CD14-positive monocyte (primary cell): ENCODE measurements around the gene PLXNA4. TPM values are rescaled to one million over a fixed set of nuclear protein-coding genes. Genes with fewer than 3 reads are reported as not detected.

Experiments used
- DNase-seq, 3 donors: peaks; one replicate each; pipeline ENCODE4 v3.0.0-alpha.2; 2011 to 2022
- H2AFZ ChIP-seq: 2 replicates; pipeline ENCODE4 v1.6.0; 2012; ENCODE audit warnings: mild to moderate bottlenecking, low read depth, low read length, inconsistent platforms; ENCODE audit not compliant: insufficient read depth, poor library complexity, severe bottlenecking
- H3K27ac ChIP-seq, 2 donors: 1 replicate in 1 of 2; 2 replicates in 1 of 2; pipeline ENCODE4 v1.5.1; 2012 to 2013; ENCODE audit warnings: low read length in 2 of 2, control low read depth in 1 of 2, inconsistent platforms in 1 of 2, low read depth in 1 of 2, mild to moderate bottlenecking in 1 of 2
- H3K27me3 ChIP-seq, 2 donors: one replicate each; pipeline versions ENCODE4 v1.6.0 to v1.6.1; 2011 to 2013; ENCODE audit warnings: low read length in 2 of 2; ENCODE audit not compliant: control insufficient read depth in 2 of 2, insufficient read depth in 2 of 2
- H3K36me3 ChIP-seq, 2 donors: replicated peaks in 1 of 2; 1 replicate in 1 of 2; 2 replicates in 1 of 2; pipeline versions ENCODE4 v1.5.1 to v1.6.1; 2012 to 2013; ENCODE audit warnings: low read length in 2 of 2, control low read depth in 1 of 2, inconsistent platforms in 1 of 2, mild to moderate bottlenecking in 1 of 2; ENCODE audit not compliant: insufficient read depth in 2 of 2, control insufficient read depth in 1 of 2
- H3K4me1 ChIP-seq, 2 donors: 1 replicate in 1 of 2; 2 replicates in 1 of 2; pipeline versions ENCODE4 v1.5.1 to v1.6.1; 2012 to 2013; ENCODE audit warnings: low read length in 2 of 2, control low read depth in 1 of 2, inconsistent platforms in 1 of 2, mild to moderate bottlenecking in 1 of 2, moderate library complexity in 1 of 2; ENCODE audit not compliant: insufficient read depth in 2 of 2, control insufficient read depth in 1 of 2
- H3K4me2 ChIP-seq: replicated peaks from 2 replicates; pipeline ENCODE3; 2012; ENCODE audit warnings: low read length, moderate library complexity, mild to moderate bottlenecking; ENCODE audit not compliant: poor library complexity, severe bottlenecking; ENCODE audit errors: extremely low read depth
- H3K4me3 ChIP-seq, 3 experiments: fragments of 200-600 bp in 1 of 3; sonication (generic) in 1 of 3; replicated peaks in 1 of 3; 1 replicate in 2 of 3; 2 replicates in 1 of 3; pipeline ENCODE4 v1.5.1; 2011 to 2013; ENCODE audit warnings: low read length in 3 of 3, mild to moderate bottlenecking in 3 of 3, control low read depth in 2 of 3, low read depth in 2 of 3, inconsistent platforms in 1 of 3, moderate library complexity in 1 of 3
- H3K79me2 ChIP-seq: 2 replicates; pipeline ENCODE4 v1.6.0; 2012; ENCODE audit warnings: mild to moderate bottlenecking, control low read depth, inconsistent platforms, low read length, moderate library complexity; ENCODE audit not compliant: insufficient read depth
- H3K9ac ChIP-seq: 2 replicates; pipeline ENCODE4 v1.6.0; 2017; ENCODE audit warnings: low read length, mild to moderate bottlenecking; ENCODE audit not compliant: insufficient read depth, poor library complexity, severe bottlenecking
- H3K9me3 ChIP-seq, 2 donors: replicated peaks in 1 of 2; 1 replicate in 1 of 2; 2 replicates in 1 of 2; pipeline versions ENCODE4 v1.5.1 to v1.6.1; 2012 to 2013; ENCODE audit warnings: low read length in 2 of 2, control low read depth in 1 of 2; ENCODE audit not compliant: control insufficient read depth in 1 of 2, insufficient read depth in 1 of 2
- H4K20me1 ChIP-seq: 2 replicates; pipeline ENCODE4 v1.6.0; 2012; ENCODE audit warnings: mild to moderate bottlenecking, low read length, control low read depth, moderate library complexity; ENCODE audit not compliant: insufficient read depth
- H3K27ac Mint-ChIP-seq, 7 donors: one replicate each; pipeline ENCODE4 v1.8.0; 2020; ENCODE audit warnings: mild to moderate bottlenecking in 7 of 7, mixed read lengths in 7 of 7, moderate library complexity in 6 of 7, inconsistent platforms in 2 of 7
- H3K27me3 Mint-ChIP-seq, 3 donors: one replicate each; pipeline ENCODE4 v1.8.0; 2021 to 2022; ENCODE audit warnings: low read depth in 3 of 3, mild to moderate bottlenecking in 3 of 3, mixed read lengths in 3 of 3, moderate library complexity in 3 of 3, inconsistent platforms in 1 of 3
- H3K36me3 Mint-ChIP-seq, 2 donors: one replicate each; pipeline ENCODE4 v1.8.0; 2020; ENCODE audit warnings: mixed read lengths in 2 of 2, inconsistent platforms in 1 of 2, mild to moderate bottlenecking in 1 of 2
- H3K4me1 Mint-ChIP-seq: one replicate; pipeline ENCODE4 v1.8.0; 2020; ENCODE audit warnings: mild to moderate bottlenecking, mixed read lengths
- H3K4me3 Mint-ChIP-seq, 2 donors: one replicate each; pipeline ENCODE4 v1.8.0; 2020; ENCODE audit warnings: mild to moderate bottlenecking in 2 of 2, mixed read lengths in 2 of 2, moderate library complexity in 1 of 2
- H3K9me3 Mint-ChIP-seq, 7 donors: one replicate each; pipeline ENCODE4 v1.8.0; 2020 to 2022; ENCODE audit warnings: mixed read lengths in 7 of 7, mild to moderate bottlenecking in 6 of 7, moderate library complexity in 6 of 7, inconsistent platforms in 2 of 7
- CTCF ChIP-seq: fragments of 200-600 bp; IDR thresholded peaks from one replicate; pipeline ENCODE4 v1.8.0; 2022; ENCODE audit warnings: antibody characterized with exemption, mild to moderate bottlenecking
- whole genome bisulfite sequencing: methylation state at CpG from one replicate; pipeline ENCODE4 v1.1.5; 2013; ENCODE audit warnings: missing lambda C conversion rate; ENCODE audit not compliant: insufficient coverage; 5-methylcytosine and 5-hydroxymethylcytosine counted together
- intact Hi-C, 2 donors: fragments of 100-400 bp; cut with micrococcal nuclease; formaldehyde crosslinking; loops; one replicate each; pipeline versions ENCODE4 v1.15.0 to v1.15.1; 2023
- polyA plus RNA-seq, 3 donors: library from polyadenylated mRNA; depleted of rRNA in 1 of 3; unstranded in 2 of 3; stranded (reverse) in 1 of 3; fragments of 300-500 nt in 2 of 3; fragments of >200 nt in 1 of 3; fragmentation: Illumina TruSeq in 2 of 3; gene quantifications; 1 replicate in 2 of 3; 2 replicates in 1 of 3; pipeline ENCODE4 v1.2.3, GENCODE V29; 2012 to 2021

PLXNA4 gene
- polyA plus RNA-seq, 3 donors: not detected

GRCh38 chr7:132160611-132161532 lies 415.4 kb downstream of the PLXNA4 start:
- Histone ChIP-seq H4K20me1 (no peaks in the 10 kb centered on the region), H3K4me1 (no peaks in the 10 kb centered on the region), H3K9me3 (no peaks in the 10 kb centered on the region), H3K4me2 (no peak overlapping the region), H3K27ac (no peak overlapping the region), H3K9ac (no peak overlapping the region), H3K79me2 (no peaks in the 10 kb centered on the region), H3K36me3 (no peaks in the 10 kb centered on the region), H2AFZ (no peak overlapping the region), H3K27me3 (no peaks in the 10 kb centered on the region), H3K4me3 (no peak overlapping the region)
- H3K4me1 Mint-ChIP-seq: no peaks in the 10 kb centered on the region
- 81% methylated on average over 9 of the region's 10 CpGs for WGBS
- no peaks in the 10 kb centered on the region for H3K36me3 Mint-ChIP-seq
- no peak for DNase-seq
- peaks cover 0 to 3% (median 0%) of the 10 kb centered on the region in 7 donors for H3K9me3 Mint-ChIP-seq
- TF ChIP-seq CTCF: no peak
- intact Hi-C loops: no loop called here
- H3K4me3 Mint-ChIP-seq: no peak overlapping the region
- peaks cover 6 to 13% (median 10%) of the 10 kb centered on the region in 3 donors for H3K27me3 Mint-ChIP-seq
- peak overlapping the region in 1 of 7 donors; percentile 71 for H3K27ac Mint-ChIP-seq

DNA sequence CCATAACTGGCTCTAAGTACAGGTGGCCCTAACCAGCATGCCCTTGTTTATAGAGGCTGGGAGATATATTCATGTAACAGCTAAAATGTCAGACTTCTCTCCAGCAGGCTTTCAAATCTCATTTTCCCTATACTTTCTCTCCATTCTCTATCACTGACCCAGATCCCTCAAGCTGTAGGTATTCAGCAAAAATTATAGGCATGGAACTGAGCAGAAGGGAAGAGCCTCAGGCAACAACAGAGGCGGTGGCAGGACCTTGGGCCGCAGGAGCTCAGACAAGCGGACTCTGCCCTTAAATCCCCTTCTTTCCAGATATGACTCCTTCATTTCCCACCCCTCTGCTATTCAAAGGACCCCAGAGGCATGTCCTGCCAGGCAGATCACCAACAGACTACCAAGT lies 417.4 kb downstream of the PLXNA4 start:
- H3K4me1 Mint-ChIP-seq: no peaks in the 10 kb centered on the region
- peaks cover 9 to 13% (median 9%) of the 10 kb centered on the region in 3 donors for H3K27me3 Mint-ChIP-seq
- Histone ChIP-seq H3K79me2 (no peaks in the 10 kb centered on the region), H3K4me3 (no peak overlapping the region), H3K27ac (no peak overlapping the region), H3K9ac (no peak overlapping the region), H3K27me3 (no peaks in the 10 kb centered on the region), H3K4me2 (no peak overlapping the region), H3K4me1 (no peaks in the 10 kb centered on the region), H4K20me1 (no peaks in the 10 kb centered on the region), H3K36me3 (no peaks in the 10 kb centered on the region), H2AFZ (no peak overlapping the region), H3K9me3 (no peaks in the 10 kb centered on the region)
- H3K36me3 Mint-ChIP-seq: no peaks in the 10 kb centered on the region
- intact Hi-C loops: no loop called here
- no peak for DNase-seq
- 88% methylated on average over 3 of the region's 3 CpGs for WGBS
- no peak overlapping the region for H3K27ac Mint-ChIP-seq
- no peak for TF ChIP-seq CTCF
- H3K4me3 Mint-ChIP-seq: no peak overlapping the region
- peaks cover 0 to 3% (median 0%) of the 10 kb centered on the region in 7 donors for H3K9me3 Mint-ChIP-seq
